ENCODE results near the gene PDE3A. TPM values are rescaled to one million over a fixed set of nuclear protein-coding genes. Genes with fewer than 3 reads are reported as not detected.
"Not testable (repeated sequence)": the region's sequence is repeated elsewhere in the genome, so short reads cannot be mapped to it uniquely, and the experiment has no call there.

The PDE3A gene
- total RNA-seq, 1 experiment from 2014 or later: 29.0 TPM

- in situ Hi-C loops (cut with HindIII; ENCODE audit: low pct_unique_long_range_greater_than_20kb, low sequenced_read_pairs): no loop called here
These were observed 1.7 kb downstream of the PDE3A start for GRCh38 chr12:20370014-20370386.

GRCh38 chr12:20370866-20371519 lies 2.7 kb downstream of the PDE3A start:
- no peak for DNase-seq (ENCODE audit: low read depth, low spot score)
- in situ Hi-C loops (cut with HindIII; ENCODE audit: low pct_unique_long_range_greater_than_20kb, low sequenced_read_pairs): no loop called here

More at GRCh38 chr12:20370014-20370386, 1.7 kb downstream of the PDE3A start:
- DNase-seq (ENCODE audit: low read depth, low spot score): peak; percentile 61

- in situ Hi-C loops (cut with HindIII; ENCODE audit: low pct_unique_long_range_greater_than_20kb, low sequenced_read_pairs): no loop called here
- DNase-seq (ENCODE audit: low read depth, low spot score): no peak
These were observed 4.2 kb downstream of the PDE3A start for GRCh38 chr12:20372326-20373096.

GRCh38 chr12:20374795-20375194 lies 6.5 kb downstream of the PDE3A start:
- DNase-seq (ENCODE audit: low read depth, low spot score): peak; percentile 83
- in situ Hi-C loops (cut with HindIII; ENCODE audit: low pct_unique_long_range_greater_than_20kb, low sequenced_read_pairs): no loop called here

GRCh38 chr12:20375560-20375959 lies 7.2 kb downstream of the PDE3A start:
- no peak for DNase-seq (ENCODE audit: low read depth, low spot score)
- in situ Hi-C loops (cut with HindIII; ENCODE audit: low pct_unique_long_range_greater_than_20kb, low sequenced_read_pairs): no loop called here

- in situ Hi-C loops (cut with HindIII; ENCODE audit: low pct_unique_long_range_greater_than_20kb, low sequenced_read_pairs): no loop called here
- peak; percentile 61 for DNase-seq (ENCODE audit: low read depth, low spot score)
These were observed 8.6 kb downstream of the PDE3A start for GRCh38 chr12:20376984-20377383.

GRCh38 chr12:20377750-20378149 lies 9.4 kb downstream of the PDE3A start:
- in situ Hi-C loops (cut with HindIII; ENCODE audit: low pct_unique_long_range_greater_than_20kb, low sequenced_read_pairs): no loop called here
- DNase-seq (ENCODE audit: low read depth, low spot score): no peak

GRCh38 chr12:20382117-20382516 lies 13.8 kb downstream of the PDE3A start:
- DNase-seq (ENCODE audit: low read depth, low spot score): no peak
- in situ Hi-C loops (cut with HindIII; ENCODE audit: low pct_unique_long_range_greater_than_20kb, low sequenced_read_pairs): no loop called here

- in situ Hi-C loops (cut with HindIII; ENCODE audit: low pct_unique_long_range_greater_than_20kb, low sequenced_read_pairs): no loop called here
- peak; percentile 57 for DNase-seq (ENCODE audit: low read depth, low spot score)
These were observed 15.3 kb downstream of the PDE3A start for GRCh38 chr12:20383612-20384011.

- DNase-seq (ENCODE audit: low read depth, low spot score); in situ Hi-C loops (cut with HindIII; ENCODE audit: low pct_unique_long_range_greater_than_20kb, low sequenced_read_pairs): not testable (repeated sequence)
These were observed 16.5 kb downstream of the PDE3A start for GRCh38 chr12:20384836-20385235.

GRCh38 chr12:20390846-20391245 lies 22.5 kb downstream of the PDE3A start:
- in situ Hi-C loops (cut with HindIII; ENCODE audit: low pct_unique_long_range_greater_than_20kb, low sequenced_read_pairs): no loop called here
- DNase-seq (ENCODE audit: low read depth, low spot score): no peak

GRCh38 chr12:20392339-20392738 lies 24.0 kb downstream of the PDE3A start:
- in situ Hi-C loops (cut with HindIII; ENCODE audit: low pct_unique_long_range_greater_than_20kb, low sequenced_read_pairs): no loop called here
- DNase-seq (ENCODE audit: low read depth, low spot score): no peak

GRCh38 chr12:20393707-20394106 lies 25.4 kb downstream of the PDE3A start:
- in situ Hi-C loops (cut with HindIII; ENCODE audit: low pct_unique_long_range_greater_than_20kb, low sequenced_read_pairs): no loop called here
- peak; percentile 31 for DNase-seq (ENCODE audit: low read depth, low spot score)

- in situ Hi-C loops (cut with HindIII; ENCODE audit: low pct_unique_long_range_greater_than_20kb, low sequenced_read_pairs): no loop called here
- DNase-seq (ENCODE audit: low read depth, low spot score): no peak
These were observed 27.6 kb downstream of the PDE3A start for GRCh38 chr12:20395791-20396550.

- DNase-seq (ENCODE audit: low read depth, low spot score): no peak
- in situ Hi-C loops (cut with HindIII; ENCODE audit: low pct_unique_long_range_greater_than_20kb, low sequenced_read_pairs): no loop called here
These were observed 30.3 kb downstream of the PDE3A start for GRCh38 chr12:20398686-20399085.

GRCh38 chr12:20400003-20400402 lies 31.7 kb downstream of the PDE3A start:
- in situ Hi-C loops (cut with HindIII; ENCODE audit: low pct_unique_long_range_greater_than_20kb, low sequenced_read_pairs): no loop called here
- no peak for DNase-seq (ENCODE audit: low read depth, low spot score)

- DNase-seq (ENCODE audit: low read depth, low spot score): no peak
- in situ Hi-C loops (cut with HindIII; ENCODE audit: low pct_unique_long_range_greater_than_20kb, low sequenced_read_pairs): no loop called here
These were observed 34.9 kb downstream of the PDE3A start for GRCh38 chr12:20403230-20403629.

GRCh38 chr12:20404576-20405346 lies 36.4 kb downstream of the PDE3A start:
- in situ Hi-C loops (cut with HindIII; ENCODE audit: low pct_unique_long_range_greater_than_20kb, low sequenced_read_pairs): no loop called here
- DNase-seq (ENCODE audit: low read depth, low spot score): no peak
